WTC11 (cell line): ENCODE data around the gene SVOP. TPM values are rescaled to one million over a fixed set of nuclear protein-coding genes. Genes with fewer than 3 reads are reported as not detected.

Experiments
- ATAC-seq: fragments of 200-7000 bp; cut with Tn5 transposase; 2 replicates; pipeline ENCODE4 v1.10.0; 2021; ENCODE audit warnings: mild to moderate bottlenecking, moderate library complexity
- CTCF ChIA-PET: fragments of 300-600 bp; sonication (Branson Sonifier 250); formaldehyde crosslinking; loops from one replicate; lab custom pipeline; 2021; ENCODE audit warnings: antibody characterized with exemption; lab: Charles Lee
- POLR2A ChIA-PET: fragments of 350-600 bp; sonication (Branson Sonifier 250); formaldehyde crosslinking; loops from one replicate; lab custom pipeline; 2021; ENCODE audit warnings: antibody characterized with exemption; lab: Charles Lee
- DNase-seq: peaks from one replicate; pipeline ENCODE4 v3.0.0; 2021; ENCODE audit warnings: low spot score
- H3K27ac Mint-ChIP-seq: 2 replicates; pipeline ENCODE4 v1.8.0; 2021; ENCODE audit warnings: mixed read lengths
- H3K27me3 Mint-ChIP-seq: 2 replicates; pipeline ENCODE4 v1.8.0; 2021; ENCODE audit warnings: low read depth, mild to moderate bottlenecking, moderate library complexity, mixed read lengths
- H3K36me3 Mint-ChIP-seq: 2 replicates; pipeline ENCODE4 v1.8.0; 2021; ENCODE audit warnings: mixed read lengths
- H3K4me1 Mint-ChIP-seq: 2 replicates; pipeline ENCODE4 v1.8.0; 2022; ENCODE audit warnings: mixed read lengths
- H3K4me3 Mint-ChIP-seq: 2 replicates; pipeline ENCODE4 v1.8.0; 2021; ENCODE audit warnings: mild to moderate bottlenecking, moderate library complexity, mixed read lengths
- H3K9me3 Mint-ChIP-seq: 2 replicates; pipeline ENCODE4 v1.8.0; 2021; ENCODE audit warnings: mixed read lengths
- CTCF ChIP-seq: fragments of 200-600 bp; IDR thresholded peaks from 2 replicates; pipeline ENCODE4 v1.8.0; 2022; ENCODE audit warnings: antibody characterized with exemption
- E2F5 ChIP-seq: sonication (generic); formaldehyde crosslinking; IDR thresholded peaks from 2 replicates; pipeline ENCODE4 v1.8.1; 2022; ENCODE audit warnings: mild to moderate bottlenecking, moderate library complexity, missing genetic modification reagents
- ESRRA ChIP-seq: sonication (generic); formaldehyde crosslinking; IDR thresholded peaks from 2 replicates; pipeline ENCODE4 v1.8.1; 2022; ENCODE audit warnings: mild to moderate bottlenecking, missing genetic modification reagents, borderline replicate concordance
- GRHL2 ChIP-seq: fragments of 250-450 bp; sonication (Bioruptor Pico); IDR thresholded peaks from 2 replicates; pipeline ENCODE4 v1.8.0; 2022; ENCODE audit warnings: mild to moderate bottlenecking, moderate library complexity; ENCODE audit not compliant: insufficient replicate concordance, severe bottlenecking
- NFYB ChIP-seq: sonication (generic); formaldehyde crosslinking; conservative IDR thresholded peaks from 2 replicates; pipeline ENCODE4 v1.8.0; 2022; ENCODE audit warnings: low read depth, missing genetic modification reagents
- PREB ChIP-seq: sonication (generic); formaldehyde crosslinking; IDR thresholded peaks from 2 replicates; pipeline ENCODE4 v1.8.1; 2022; ENCODE audit warnings: mild to moderate bottlenecking, missing genetic modification reagents, moderate library complexity, borderline replicate concordance
- PRRX2 ChIP-seq: fragments of 250-450 bp; sonication (Bioruptor Pico); IDR thresholded peaks from 2 replicates; pipeline ENCODE4 v1.8.0; 2021; ENCODE audit warnings: mild to moderate bottlenecking
- ZNF138 ChIP-seq: sonication (generic); formaldehyde crosslinking; conservative IDR thresholded peaks from 2 replicates; pipeline ENCODE4 v1.8.1; 2022; ENCODE audit warnings: mild to moderate bottlenecking, moderate library complexity, missing genetic modification reagents
- total RNA-seq: library from RNA; stranded (reverse); gene quantifications from 3 replicates; pipeline ENCODE4 v1.2.3, GENCODE V29; 2021
- TF ChIP-seq, protein P1 (sequence below): fragments of 250-450 bp; sonication (Bioruptor Pico); IDR thresholded peaks from 2 replicates; pipeline ENCODE4 v1.9.0; 2021; ENCODE audit warnings: mild to moderate bottlenecking, borderline replicate concordance
- TF ChIP-seq, protein P2 (sequence below): sonication (generic); formaldehyde crosslinking; conservative IDR thresholded peaks from 2 replicates; pipeline ENCODE4 v1.8.1; 2023; ENCODE audit warnings: mild to moderate bottlenecking, low read depth, missing genetic modification reagents, moderate library complexity
- TF ChIP-seq, protein P3 (sequence below): fragments of 250-450 bp; sonication (Bioruptor Pico); IDR thresholded peaks from 2 replicates; pipeline ENCODE4 v1.9.0; 2021; ENCODE audit warnings: mild to moderate bottlenecking
- TF ChIP-seq, protein P4 (sequence below): sonication (generic); formaldehyde crosslinking; IDR thresholded peaks from 2 replicates; pipeline ENCODE4 v1.8.1; 2023; ENCODE audit warnings: mild to moderate bottlenecking, moderate library complexity, missing genetic modification reagents
- TF ChIP-seq, protein P5 (sequence below): sonication (generic); formaldehyde crosslinking; conservative IDR thresholded peaks from 2 replicates; pipeline ENCODE4 v1.8.1; 2022; ENCODE audit warnings: mild to moderate bottlenecking, missing genetic modification reagents

SVOP gene
- total RNA-seq, 1 experiment from 2014 or later = 0.04 TPM

DNA sequence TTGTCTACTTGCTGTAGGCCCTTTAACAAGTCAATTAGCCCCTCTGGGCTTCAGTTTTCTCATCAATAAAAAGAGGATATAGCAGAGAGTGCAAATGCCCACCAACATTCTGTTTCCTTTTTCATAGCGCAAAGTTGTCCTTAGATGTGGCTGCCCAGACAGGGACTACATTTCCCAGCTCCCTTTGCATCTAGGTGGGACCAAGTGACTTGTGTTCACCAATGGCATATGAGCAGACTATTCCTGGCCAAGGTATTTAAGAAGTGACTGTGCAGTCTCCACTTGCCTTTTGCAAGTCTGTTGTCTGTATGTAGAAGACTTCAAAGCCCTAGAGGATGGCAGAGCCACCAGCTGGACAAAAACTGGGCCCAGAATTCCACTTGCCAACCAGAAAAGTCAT, 81.3 kb downstream of the SVOP start (continued):
- TF ChIP-seq, protein P1, sequence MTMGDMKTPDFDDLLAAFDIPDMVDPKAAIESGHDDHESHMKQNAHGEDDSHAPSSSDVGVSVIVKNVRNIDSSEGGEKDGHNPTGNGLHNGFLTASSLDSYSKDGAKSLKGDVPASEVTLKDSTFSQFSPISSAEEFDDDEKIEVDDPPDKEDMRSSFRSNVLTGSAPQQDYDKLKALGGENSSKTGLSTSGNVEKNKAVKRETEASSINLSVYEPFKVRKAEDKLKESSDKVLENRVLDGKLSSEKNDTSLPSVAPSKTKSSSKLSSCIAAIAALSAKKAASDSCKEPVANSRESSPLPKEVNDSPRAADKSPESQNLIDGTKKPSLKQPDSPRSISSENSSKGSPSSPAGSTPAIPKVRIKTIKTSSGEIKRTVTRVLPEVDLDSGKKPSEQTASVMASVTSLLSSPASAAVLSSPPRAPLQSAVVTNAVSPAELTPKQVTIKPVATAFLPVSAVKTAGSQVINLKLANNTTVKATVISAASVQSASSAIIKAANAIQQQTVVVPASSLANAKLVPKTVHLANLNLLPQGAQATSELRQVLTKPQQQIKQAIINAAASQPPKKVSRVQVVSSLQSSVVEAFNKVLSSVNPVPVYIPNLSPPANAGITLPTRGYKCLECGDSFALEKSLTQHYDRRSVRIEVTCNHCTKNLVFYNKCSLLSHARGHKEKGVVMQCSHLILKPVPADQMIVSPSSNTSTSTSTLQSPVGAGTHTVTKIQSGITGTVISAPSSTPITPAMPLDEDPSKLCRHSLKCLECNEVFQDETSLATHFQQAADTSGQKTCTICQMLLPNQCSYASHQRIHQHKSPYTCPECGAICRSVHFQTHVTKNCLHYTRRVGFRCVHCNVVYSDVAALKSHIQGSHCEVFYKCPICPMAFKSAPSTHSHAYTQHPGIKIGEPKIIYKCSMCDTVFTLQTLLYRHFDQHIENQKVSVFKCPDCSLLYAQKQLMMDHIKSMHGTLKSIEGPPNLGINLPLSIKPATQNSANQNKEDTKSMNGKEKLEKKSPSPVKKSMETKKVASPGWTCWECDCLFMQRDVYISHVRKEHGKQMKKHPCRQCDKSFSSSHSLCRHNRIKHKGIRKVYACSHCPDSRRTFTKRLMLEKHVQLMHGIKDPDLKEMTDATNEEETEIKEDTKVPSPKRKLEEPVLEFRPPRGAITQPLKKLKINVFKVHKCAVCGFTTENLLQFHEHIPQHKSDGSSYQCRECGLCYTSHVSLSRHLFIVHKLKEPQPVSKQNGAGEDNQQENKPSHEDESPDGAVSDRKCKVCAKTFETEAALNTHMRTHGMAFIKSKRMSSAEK = no peak
- TF ChIP-seq ZNF138 (CRISPR knock-in tag) (no peak), GRHL2 (no peak)
- TF ChIP-seq, protein P2, sequence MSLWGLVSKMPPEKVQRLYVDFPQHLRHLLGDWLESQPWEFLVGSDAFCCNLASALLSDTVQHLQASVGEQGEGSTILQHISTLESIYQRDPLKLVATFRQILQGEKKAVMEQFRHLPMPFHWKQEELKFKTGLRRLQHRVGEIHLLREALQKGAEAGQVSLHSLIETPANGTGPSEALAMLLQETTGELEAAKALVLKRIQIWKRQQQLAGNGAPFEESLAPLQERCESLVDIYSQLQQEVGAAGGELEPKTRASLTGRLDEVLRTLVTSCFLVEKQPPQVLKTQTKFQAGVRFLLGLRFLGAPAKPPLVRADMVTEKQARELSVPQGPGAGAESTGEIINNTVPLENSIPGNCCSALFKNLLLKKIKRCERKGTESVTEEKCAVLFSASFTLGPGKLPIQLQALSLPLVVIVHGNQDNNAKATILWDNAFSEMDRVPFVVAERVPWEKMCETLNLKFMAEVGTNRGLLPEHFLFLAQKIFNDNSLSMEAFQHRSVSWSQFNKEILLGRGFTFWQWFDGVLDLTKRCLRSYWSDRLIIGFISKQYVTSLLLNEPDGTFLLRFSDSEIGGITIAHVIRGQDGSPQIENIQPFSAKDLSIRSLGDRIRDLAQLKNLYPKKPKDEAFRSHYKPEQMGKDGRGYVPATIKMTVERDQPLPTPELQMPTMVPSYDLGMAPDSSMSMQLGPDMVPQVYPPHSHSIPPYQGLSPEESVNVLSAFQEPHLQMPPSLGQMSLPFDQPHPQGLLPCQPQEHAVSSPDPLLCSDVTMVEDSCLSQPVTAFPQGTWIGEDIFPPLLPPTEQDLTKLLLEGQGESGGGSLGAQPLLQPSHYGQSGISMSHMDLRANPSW = no peak
- TF ChIP-seq, protein P3, sequence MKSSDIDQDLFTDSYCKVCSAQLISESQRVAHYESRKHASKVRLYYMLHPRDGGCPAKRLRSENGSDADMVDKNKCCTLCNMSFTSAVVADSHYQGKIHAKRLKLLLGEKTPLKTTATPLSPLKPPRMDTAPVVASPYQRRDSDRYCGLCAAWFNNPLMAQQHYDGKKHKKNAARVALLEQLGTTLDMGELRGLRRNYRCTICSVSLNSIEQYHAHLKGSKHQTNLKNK (CRISPR knock-in tag) = no peak

GRCh38 chr12:108938247-108938924, 82.5 kb downstream of the SVOP start:
- Mint-ChIP-seq H3K9me3 (no peaks in the 10 kb centered on the region), H3K36me3 (no peaks in the 10 kb centered on the region), H3K27me3 (no peaks in the 10 kb centered on the region), H3K4me1 (no peaks in the 10 kb centered on the region), H3K4me3 (no peak overlapping the region), H3K27ac (no peak overlapping the region)
- DNase-seq (no peak), ATAC-seq (no peak)
- ChIA-PET CTCF (no interaction called here), POLR2A (no interaction called here)
- TF ChIP-seq, protein P4, sequence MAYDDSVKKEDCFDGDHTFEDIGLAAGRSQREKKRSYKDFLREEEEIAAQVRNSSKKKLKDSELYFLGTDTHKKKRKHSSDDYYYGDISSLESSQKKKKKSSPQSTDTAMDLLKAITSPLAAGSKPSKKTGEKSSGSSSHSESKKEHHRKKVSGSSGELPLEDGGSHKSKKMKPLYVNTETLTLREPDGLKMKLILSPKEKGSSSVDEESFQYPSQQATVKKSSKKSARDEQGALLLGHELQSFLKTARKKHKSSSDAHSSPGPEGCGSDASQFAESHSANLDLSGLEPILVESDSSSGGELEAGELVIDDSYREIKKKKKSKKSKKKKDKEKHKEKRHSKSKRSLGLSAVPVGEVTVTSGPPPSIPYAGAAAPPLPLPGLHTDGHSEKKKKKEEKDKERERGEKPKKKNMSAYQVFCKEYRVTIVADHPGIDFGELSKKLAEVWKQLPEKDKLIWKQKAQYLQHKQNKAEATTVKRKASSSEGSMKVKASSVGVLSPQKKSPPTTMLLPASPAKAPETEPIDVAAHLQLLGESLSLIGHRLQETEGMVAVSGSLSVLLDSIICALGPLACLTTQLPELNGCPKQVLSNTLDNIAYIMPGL (CRISPR knock-in tag) = no peak
- TF ChIP-seq E2F5 (CRISPR knock-in tag) (no peak), PRRX2 (CRISPR knock-in tag) (no peak), CTCF (no peak)

GRCh38 chr12:108935159-108935763, 85.6 kb downstream of the SVOP start:
- ChIA-PET CTCF (interaction anchor here (1.6 kb wide), 1 partner anchor 16 kb away, joined by 4 read pairs; no protein-coding TSS in a partner anchor), POLR2A (no interaction called here)
- no peaks in the 10 kb centered on the region for H3K27me3 Mint-ChIP-seq
- H3K4me1 Mint-ChIP-seq = peaks cover 6% of the 10 kb centered on the region
- DNase-seq = no peak
- no peak overlapping the region for H3K27ac Mint-ChIP-seq
- H3K9me3 Mint-ChIP-seq = no peaks in the 10 kb centered on the region
- H3K4me3 Mint-ChIP-seq = no peak overlapping the region
- ATAC-seq = no peak
- TF ChIP-seq, protein P4 (CRISPR knock-in tag) = no peak
- TF ChIP-seq NFYB (CRISPR knock-in tag) = no peak
- no peak for TF ChIP-seq ESRRA (CRISPR knock-in tag)
- no peak for TF ChIP-seq PREB (CRISPR knock-in tag)
- TF ChIP-seq, protein P5, sequence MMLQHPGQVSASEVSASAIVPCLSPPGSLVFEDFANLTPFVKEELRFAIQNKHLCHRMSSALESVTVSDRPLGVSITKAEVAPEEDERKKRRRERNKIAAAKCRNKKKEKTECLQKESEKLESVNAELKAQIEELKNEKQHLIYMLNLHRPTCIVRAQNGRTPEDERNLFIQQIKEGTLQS (CRISPR knock-in tag) = no peak
- H3K36me3 Mint-ChIP-seq = no peaks in the 10 kb centered on the region
